ENCODE measurements around the gene HSBP1. TPM values are rescaled to one million over a fixed set of nuclear protein-coding genes. Genes with fewer than 3 reads are reported as not detected.

Gene HSBP1
- total RNA-seq, 1 donor from 2014 or later: 109 TPM

- intact Hi-C loops (cut with micrococcal nuclease): no loop called here
- Mint-ChIP-seq H3K27ac (no peak overlapping the region), H3K4me3 (ENCODE audit: low read depth) (no peak overlapping the region), H3K36me3 (ENCODE audit: low read depth) (no peaks in the 10 kb centered on the region), H3K9me3 (no peaks in the 10 kb centered on the region), H3K27me3 (ENCODE audit: low read depth) (peaks cover 42% of the 10 kb centered on the region), H3K4me1 (ENCODE audit: low read depth) (peaks cover 27% of the 10 kb centered on the region)
- DNase-seq (ENCODE audit: low spot score): no peak
Measured at GRCh38 chr16:83833921-83834320, 26.1 kb downstream of the HSBP1 start.

GRCh38 chr16:83835586-83836566, 28.1 kb downstream of the HSBP1 start:
- intact Hi-C loops (cut with micrococcal nuclease): loop anchor here (1.0 kb wide), 1 partner anchor 10 kb away; no protein-coding TSS in a partner anchor
- Mint-ChIP-seq H3K27me3 (ENCODE audit: low read depth) (peaks cover 52% of the 10 kb centered on the region), H3K36me3 (ENCODE audit: low read depth) (no peaks in the 10 kb centered on the region), H3K4me1 (ENCODE audit: low read depth) (peaks cover 27% of the 10 kb centered on the region), H3K4me3 (ENCODE audit: low read depth) (no peak overlapping the region), H3K9me3 (no peaks in the 10 kb centered on the region), H3K27ac (no peak overlapping the region)
- no peak for DNase-seq (ENCODE audit: low spot score)

GRCh38 chr16:83837566-83837965, 29.8 kb downstream of the HSBP1 start:
- DNase-seq (ENCODE audit: low spot score): no peak
- Mint-ChIP-seq H3K4me3 (ENCODE audit: low read depth) (no peak overlapping the region), H3K27ac (no peak overlapping the region), H3K27me3 (ENCODE audit: low read depth) (peaks cover 55% of the 10 kb centered on the region), H3K36me3 (ENCODE audit: low read depth) (no peaks in the 10 kb centered on the region), H3K9me3 (no peaks in the 10 kb centered on the region), H3K4me1 (ENCODE audit: low read depth) (peaks cover 27% of the 10 kb centered on the region)
- intact Hi-C loops (cut with micrococcal nuclease): no loop called here

GRCh38 chr16:83838151-83838550, 30.4 kb downstream of the HSBP1 start:
- peaks cover 27% of the 10 kb centered on the region for H3K4me1 Mint-ChIP-seq (ENCODE audit: low read depth)
- H3K36me3 Mint-ChIP-seq (ENCODE audit: low read depth): no peaks in the 10 kb centered on the region
- no peak overlapping the region for H3K4me3 Mint-ChIP-seq (ENCODE audit: low read depth)
- H3K27ac Mint-ChIP-seq: no peak overlapping the region
- peaks cover 55% of the 10 kb centered on the region for H3K27me3 Mint-ChIP-seq (ENCODE audit: low read depth)
- intact Hi-C loops (cut with micrococcal nuclease): no loop called here
- no peaks in the 10 kb centered on the region for H3K9me3 Mint-ChIP-seq
- no peak for DNase-seq (ENCODE audit: low spot score)

- intact Hi-C loops (cut with micrococcal nuclease): no loop called here
- peaks cover 26% of the 10 kb centered on the region for H3K4me1 Mint-ChIP-seq (ENCODE audit: low read depth)
- no peaks in the 10 kb centered on the region for H3K36me3 Mint-ChIP-seq (ENCODE audit: low read depth)
- DNase-seq (ENCODE audit: low spot score): no peak
- H3K27me3 Mint-ChIP-seq (ENCODE audit: low read depth): peaks cover 52% of the 10 kb centered on the region
- H3K27ac Mint-ChIP-seq: no peak overlapping the region
- H3K9me3 Mint-ChIP-seq: no peaks in the 10 kb centered on the region
- no peak overlapping the region for H3K4me3 Mint-ChIP-seq (ENCODE audit: low read depth)
Measured at GRCh38 chr16:83839561-83839960, 31.8 kb downstream of the HSBP1 start.

- no peak for DNase-seq (ENCODE audit: low spot score)
- Mint-ChIP-seq H3K36me3 (ENCODE audit: low read depth) (no peaks in the 10 kb centered on the region), H3K27ac (no peak overlapping the region), H3K4me3 (ENCODE audit: low read depth) (no peak overlapping the region), H3K27me3 (ENCODE audit: low read depth) (peaks cover 48% of the 10 kb centered on the region), H3K9me3 (no peaks in the 10 kb centered on the region), H3K4me1 (ENCODE audit: low read depth) (peaks cover 20% of the 10 kb centered on the region)
- intact Hi-C loops (cut with micrococcal nuclease): no loop called here
Measured at GRCh38 chr16:83840060-83840617, 32.4 kb downstream of the HSBP1 start.

GRCh38 chr16:83842291-83842690, 34.5 kb downstream of the HSBP1 start:
- intact Hi-C loops (cut with micrococcal nuclease): no loop called here

GRCh38 chr16:83842756-83843507, 35.2 kb downstream of the HSBP1 start:
- H3K9me3 Mint-ChIP-seq: no peaks in the 10 kb centered on the region
- no peak overlapping the region for H3K27ac Mint-ChIP-seq
- peaks cover 38% of the 10 kb centered on the region for H3K27me3 Mint-ChIP-seq (ENCODE audit: low read depth)
- H3K36me3 Mint-ChIP-seq (ENCODE audit: low read depth): no peaks in the 10 kb centered on the region
- no peaks in the 10 kb centered on the region for H3K4me1 Mint-ChIP-seq (ENCODE audit: low read depth)
- DNase-seq (ENCODE audit: low spot score): no peak
- no peak overlapping the region for H3K4me3 Mint-ChIP-seq (ENCODE audit: low read depth)
- intact Hi-C loops (cut with micrococcal nuclease): no loop called here

More at GRCh38 chr16:83842291-83842690, 34.5 kb downstream of the HSBP1 start:
- no peaks in the 10 kb centered on the region for H3K9me3 Mint-ChIP-seq
- no peaks in the 10 kb centered on the region for H3K36me3 Mint-ChIP-seq (ENCODE audit: low read depth)
- H3K27ac Mint-ChIP-seq: no peak overlapping the region
- no peaks in the 10 kb centered on the region for H3K4me1 Mint-ChIP-seq (ENCODE audit: low read depth)
- H3K4me3 Mint-ChIP-seq (ENCODE audit: low read depth): no peak overlapping the region
- no peak for DNase-seq (ENCODE audit: low spot score)
- H3K27me3 Mint-ChIP-seq (ENCODE audit: low read depth): peaks cover 44% of the 10 kb centered on the region

GRCh38 chr16:83843657-83844056, 35.9 kb downstream of the HSBP1 start:
- intact Hi-C loops (cut with micrococcal nuclease): no loop called here
- no peak overlapping the region for H3K27ac Mint-ChIP-seq
- no peaks in the 10 kb centered on the region for H3K9me3 Mint-ChIP-seq
- peaks cover 31% of the 10 kb centered on the region for H3K27me3 Mint-ChIP-seq (ENCODE audit: low read depth)
- H3K4me1 Mint-ChIP-seq (ENCODE audit: low read depth): no peaks in the 10 kb centered on the region
- no peak overlapping the region for H3K4me3 Mint-ChIP-seq (ENCODE audit: low read depth)
- DNase-seq (ENCODE audit: low spot score): no peak
- H3K36me3 Mint-ChIP-seq (ENCODE audit: low read depth): no peaks in the 10 kb centered on the region

- intact Hi-C loops (cut with micrococcal nuclease): no loop called here
- Mint-ChIP-seq H3K9me3 (no peaks in the 10 kb centered on the region), H3K27me3 (ENCODE audit: low read depth) (peaks cover 20% of the 10 kb centered on the region), H3K36me3 (ENCODE audit: low read depth) (no peaks in the 10 kb centered on the region), H3K4me3 (ENCODE audit: low read depth) (no peak overlapping the region), H3K27ac (no peak overlapping the region), H3K4me1 (ENCODE audit: low read depth) (no peaks in the 10 kb centered on the region)
- no peak for DNase-seq (ENCODE audit: low spot score)
Measured at GRCh38 chr16:83845263-83845662, 37.5 kb downstream of the HSBP1 start.

- Mint-ChIP-seq H3K36me3 (ENCODE audit: low read depth) (no peaks in the 10 kb centered on the region), H3K4me3 (ENCODE audit: low read depth) (no peak overlapping the region), H3K4me1 (ENCODE audit: low read depth) (no peaks in the 10 kb centered on the region), H3K27me3 (ENCODE audit: low read depth) (peaks cover 11% of the 10 kb centered on the region), H3K9me3 (no peaks in the 10 kb centered on the region), H3K27ac (no peak overlapping the region)
- no peak for DNase-seq (ENCODE audit: low spot score)
- intact Hi-C loops (cut with micrococcal nuclease): no loop called here
Measured at GRCh38 chr16:83847371-83848225, 39.8 kb downstream of the HSBP1 start.

GRCh38 chr16:83849421-83849820, 41.6 kb downstream of the HSBP1 start:
- Mint-ChIP-seq H3K36me3 (ENCODE audit: low read depth) (no peaks in the 10 kb centered on the region), H3K27me3 (ENCODE audit: low read depth) (peaks cover 5% of the 10 kb centered on the region), H3K27ac (no peak overlapping the region), H3K4me1 (ENCODE audit: low read depth) (no peaks in the 10 kb centered on the region), H3K4me3 (ENCODE audit: low read depth) (no peak overlapping the region), H3K9me3 (no peaks in the 10 kb centered on the region)
- intact Hi-C loops (cut with micrococcal nuclease): no loop called here
- no peak for DNase-seq (ENCODE audit: low spot score)

Data from activated T-helper 2 cell treated with anti-CD3 and anti-CD28 coated beads, Interferon-gamma antibody, Interleukin-2, Interleukin-4, amounts not matched to agents 10 μg/mL and 5 μg/mL and 100 μg/mL, durations not matched to agents 14 hours and 24 hours and 36 hours (primary cell).